GM12874 (cell line): ENCODE results near the gene FXYD6.

ENCODE experiments used
- CTCF ChIP-seq: IDR thresholded peaks from 2 replicates; pipeline ENCODE4 v1.5.1; 2011; ENCODE audit warnings: low read depth, mild to moderate bottlenecking, control low read depth, low read length, moderate library complexity; ENCODE audit not compliant: insufficient read depth

FXYD6 gene

GRCh38 chr11:117862753-117863152, 13.7 kb downstream of the FXYD6 start:
- no peak for TF ChIP-seq CTCF

- no peak for TF ChIP-seq CTCF
Observed at GRCh38 chr11:117862019-117862725, 14.3 kb downstream of the FXYD6 start.

GRCh38 chr11:117861151-117862018, 15.1 kb downstream of the FXYD6 start:
- no peak for TF ChIP-seq CTCF

- no peak for TF ChIP-seq CTCF
Observed at GRCh38 chr11:117860139-117860538, 16.3 kb downstream of the FXYD6 start.

- TF ChIP-seq CTCF, result no peak
Observed at GRCh38 chr11:117859488-117860112, 16.9 kb downstream of the FXYD6 start.

GRCh38 chr11:117859061-117859460, 17.4 kb downstream of the FXYD6 start:
- TF ChIP-seq CTCF, result no peak

- no peak for TF ChIP-seq CTCF
Observed at GRCh38 chr11:117857734-117858414, 18.6 kb downstream of the FXYD6 start.
